Keratinocyte (primary cell): ENCODE data around the gene LRP1B.

Experiments used
- CTCF ChIP-seq, 3 experiments: IDR thresholded peaks in 1 of 3; conservative IDR thresholded peaks in 1 of 3; optimal IDR thresholded peaks in 1 of 3; 2 replicates in 2 of 3; 3 replicates in 1 of 3; pipeline versions ENCODE3 to v1.5.1; 2011; ENCODE audit warnings: low read length in 3 of 3, mild to moderate bottlenecking in 3 of 3, moderate library complexity in 2 of 3, control low read depth in 1 of 3, inconsistent platforms in 1 of 3; ENCODE audit not compliant: insufficient read depth in 2 of 3; ENCODE audit errors: extremely low read depth in 1 of 3
- EZH2 ChIP-seq: IDR thresholded peaks from one replicate; pipeline ENCODE4 v1.6.1; 2012; ENCODE audit warnings: inconsistent platforms, mild to moderate bottlenecking, low read length, moderate library complexity

DNA sequence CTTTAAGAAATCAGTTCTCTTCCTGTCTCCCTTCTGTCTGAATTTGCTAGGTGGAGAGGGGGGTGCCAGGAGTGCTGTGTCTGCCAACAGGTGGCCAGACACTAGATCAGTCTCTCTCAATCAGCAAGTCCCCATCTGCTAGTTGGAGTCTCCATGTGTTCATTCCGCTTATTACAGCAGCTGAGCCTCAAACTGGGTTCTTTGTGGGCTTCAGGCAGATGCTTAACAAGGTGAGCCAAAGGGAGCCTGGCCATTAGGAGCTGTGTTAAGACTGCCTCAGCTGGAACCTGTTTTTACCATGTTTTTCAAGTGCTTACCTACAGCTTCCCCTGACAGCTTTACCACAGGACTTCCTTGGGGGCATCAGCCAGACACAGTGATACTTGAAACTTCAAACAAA is 401.9 kb downstream of the LRP1B start:
- TF ChIP-seq CTCF (optimal IDR thresholded peaks at IDR 0.05 in 1 of 3, IDR thresholded peaks at IDR 0.05 in 1 of 3, conservative IDR thresholded peaks at IDR 0.05 in 1 of 3; ENCODE audit: extremely low read depth in 1 of 3, insufficient read depth in 2 of 3, low read length in 3 of 3) (no peak), EZH2 (no peak)
